Measurements from ENCODE around the gene ADRM1.
A peak's percentile ranks its signal among the peaks of the same experiment; 100 is the strongest.

ADRM1 gene

GRCh38 chr20:62349556-62350097 lies 46.8 kb downstream of the ADRM1 start:
- no peak overlapping the region for H3K4me3 ChIP-seq (ENCODE audit: low read length)
- no peak overlapping the region for H3K9ac ChIP-seq (ENCODE audit: low read length)
- H3K4me1 ChIP-seq (ENCODE audit: control insufficient read depth, insufficient read depth, low read length): no peaks in the 10 kb centered on the region
- no peaks in the 10 kb centered on the region for H3K36me3 ChIP-seq (ENCODE audit: control insufficient read depth, insufficient read depth, low read length, severe bottlenecking)
- no peaks in the 10 kb centered on the region for H3K27me3 ChIP-seq (replicated peaks; ENCODE audit: control insufficient read depth, insufficient read depth, low read length)
- peaks cover 3% of the 10 kb centered on the region for H3K9me3 ChIP-seq (ENCODE audit: control insufficient read depth, low read length)
- DNase-seq (ENCODE audit: low read depth): no peak

- Histone ChIP-seq H3K4me3 (ENCODE audit: low read length) (no peak overlapping the region), H3K9ac (ENCODE audit: low read length) (no peak overlapping the region), H3K4me1 (ENCODE audit: control insufficient read depth, insufficient read depth, low read length) (peaks cover 4% of the 10 kb centered on the region), H3K27me3 (replicated peaks; ENCODE audit: control insufficient read depth, insufficient read depth, low read length) (no peaks in the 10 kb centered on the region), H3K36me3 (ENCODE audit: control insufficient read depth, insufficient read depth, low read length, severe bottlenecking) (no peaks in the 10 kb centered on the region), H3K9me3 (ENCODE audit: control insufficient read depth, low read length) (peaks cover 3% of the 10 kb centered on the region)
- no peak for DNase-seq (ENCODE audit: low read depth)
Observed at GRCh38 chr20:62350098-62350628, 47.4 kb downstream of the ADRM1 start.

- peaks cover 3% of the 10 kb centered on the region for H3K9me3 ChIP-seq (ENCODE audit: control insufficient read depth, low read length)
- H3K4me1 ChIP-seq (ENCODE audit: control insufficient read depth, insufficient read depth, low read length): peaks cover 11% of the 10 kb centered on the region
- DNase-seq (ENCODE audit: low read depth): no peak
- H3K9ac ChIP-seq (ENCODE audit: low read length): no peak overlapping the region
- no peaks in the 10 kb centered on the region for H3K27me3 ChIP-seq (replicated peaks; ENCODE audit: control insufficient read depth, insufficient read depth, low read length)
- no peak overlapping the region for H3K4me3 ChIP-seq (ENCODE audit: low read length)
- H3K36me3 ChIP-seq (ENCODE audit: control insufficient read depth, insufficient read depth, low read length, severe bottlenecking): no peaks in the 10 kb centered on the region
Observed at GRCh38 chr20:62350629-62351422, 48.0 kb downstream of the ADRM1 start.

GRCh38 chr20:62351469-62352401 lies 48.9 kb downstream of the ADRM1 start:
- Histone ChIP-seq H3K9ac (ENCODE audit: low read length) (no peak overlapping the region), H3K9me3 (ENCODE audit: control insufficient read depth, low read length) (peaks cover 3% of the 10 kb centered on the region), H3K4me1 (ENCODE audit: control insufficient read depth, insufficient read depth, low read length) (peaks cover 20% of the 10 kb centered on the region), H3K27me3 (replicated peaks; ENCODE audit: control insufficient read depth, insufficient read depth, low read length) (no peaks in the 10 kb centered on the region), H3K36me3 (ENCODE audit: control insufficient read depth, insufficient read depth, low read length, severe bottlenecking) (no peaks in the 10 kb centered on the region), H3K4me3 (ENCODE audit: low read length) (no peak overlapping the region)
- DNase-seq (ENCODE audit: low read depth): no peak

GRCh38 chr20:62352402-62353288 lies 49.8 kb downstream of the ADRM1 start:
- H3K36me3 ChIP-seq (ENCODE audit: control insufficient read depth, insufficient read depth, low read length, severe bottlenecking): no peaks in the 10 kb centered on the region
- no peak overlapping the region for H3K4me3 ChIP-seq (ENCODE audit: low read length)
- peaks cover 3% of the 10 kb centered on the region for H3K9me3 ChIP-seq (ENCODE audit: control insufficient read depth, low read length)
- no peak overlapping the region for H3K9ac ChIP-seq (ENCODE audit: low read length)
- H3K27me3 ChIP-seq (replicated peaks; ENCODE audit: control insufficient read depth, insufficient read depth, low read length): no peaks in the 10 kb centered on the region
- H3K4me1 ChIP-seq (ENCODE audit: control insufficient read depth, insufficient read depth, low read length): peaks cover 29% of the 10 kb centered on the region
- no peak for DNase-seq (ENCODE audit: low read depth)

- Histone ChIP-seq H3K9me3 (ENCODE audit: control insufficient read depth, low read length) (peaks cover 3% of the 10 kb centered on the region), H3K27me3 (replicated peaks; ENCODE audit: control insufficient read depth, insufficient read depth, low read length) (no peaks in the 10 kb centered on the region), H3K36me3 (ENCODE audit: control insufficient read depth, insufficient read depth, low read length, severe bottlenecking) (no peaks in the 10 kb centered on the region), H3K4me3 (ENCODE audit: low read length) (no peak overlapping the region), H3K4me1 (ENCODE audit: control insufficient read depth, insufficient read depth, low read length) (peaks cover 37% of the 10 kb centered on the region), H3K9ac (ENCODE audit: low read length) (no peak overlapping the region)
- no peak for DNase-seq (ENCODE audit: low read depth)
Observed at GRCh38 chr20:62353289-62354030, 50.7 kb downstream of the ADRM1 start.

- Histone ChIP-seq H3K4me1 (ENCODE audit: control insufficient read depth, insufficient read depth, low read length) (peaks cover 43% of the 10 kb centered on the region), H3K9me3 (ENCODE audit: control insufficient read depth, low read length) (no peaks in the 10 kb centered on the region), H3K4me3 (ENCODE audit: low read length) (no peak overlapping the region), H3K9ac (ENCODE audit: low read length) (no peak overlapping the region), H3K36me3 (ENCODE audit: control insufficient read depth, insufficient read depth, low read length, severe bottlenecking) (no peaks in the 10 kb centered on the region), H3K27me3 (replicated peaks; ENCODE audit: control insufficient read depth, insufficient read depth, low read length) (no peaks in the 10 kb centered on the region)
- no peak for DNase-seq (ENCODE audit: low read depth)
Observed at GRCh38 chr20:62354031-62354808, 51.4 kb downstream of the ADRM1 start.

GRCh38 chr20:62354811-62355341 lies 52.1 kb downstream of the ADRM1 start:
- Histone ChIP-seq H3K4me3 (ENCODE audit: low read length) (peak overlapping the region; percentile 50), H3K9ac (ENCODE audit: low read length) (peak overlapping the region; percentile 67), H3K27me3 (replicated peaks; ENCODE audit: control insufficient read depth, insufficient read depth, low read length) (no peaks in the 10 kb centered on the region), H3K9me3 (ENCODE audit: control insufficient read depth, low read length) (no peaks in the 10 kb centered on the region), H3K4me1 (ENCODE audit: control insufficient read depth, insufficient read depth, low read length) (peaks cover 45% of the 10 kb centered on the region), H3K36me3 (ENCODE audit: control insufficient read depth, insufficient read depth, low read length, severe bottlenecking) (no peaks in the 10 kb centered on the region)
- DNase-seq (ENCODE audit: low read depth): no peak

- no peak for DNase-seq (ENCODE audit: low read depth)
- peak overlapping the region; percentile 67 for H3K9ac ChIP-seq (ENCODE audit: low read length)
- no peaks in the 10 kb centered on the region for H3K27me3 ChIP-seq (replicated peaks; ENCODE audit: control insufficient read depth, insufficient read depth, low read length)
- no peaks in the 10 kb centered on the region for H3K36me3 ChIP-seq (ENCODE audit: control insufficient read depth, insufficient read depth, low read length, severe bottlenecking)
- H3K4me1 ChIP-seq (ENCODE audit: control insufficient read depth, insufficient read depth, low read length): peaks cover 45% of the 10 kb centered on the region
- H3K9me3 ChIP-seq (ENCODE audit: control insufficient read depth, low read length): no peaks in the 10 kb centered on the region
- H3K4me3 ChIP-seq (ENCODE audit: low read length): peak overlapping the region; percentile 50
Observed at GRCh38 chr20:62355516-62355877, 52.7 kb downstream of the ADRM1 start.

Data from adipocyte (in vitro differentiated cells).